WTC11 (cell line): ENCODE data around the gene STIM2.

Source experiments
- ATF3 ChIP-seq: sonication (generic); formaldehyde crosslinking; conservative IDR thresholded peaks from 2 replicates; pipeline ENCODE4 v1.8.1; 2022; ENCODE audit warnings: mild to moderate bottlenecking, missing genetic modification reagents
- CBFB ChIP-seq: sonication (generic); formaldehyde crosslinking; IDR thresholded peaks from 2 replicates; pipeline ENCODE4 v1.8.1; 2022; ENCODE audit warnings: mild to moderate bottlenecking, low read depth, missing genetic modification reagents
- ETV6 ChIP-seq: sonication (generic); formaldehyde crosslinking; IDR thresholded peaks from 2 replicates; pipeline ENCODE4 v1.8.1; 2022; ENCODE audit warnings: mild to moderate bottlenecking, missing genetic modification reagents
- FOXP4 ChIP-seq: sonication (generic); formaldehyde crosslinking; IDR thresholded peaks from 2 replicates; pipeline ENCODE4 v1.8.0; 2022; ENCODE audit warnings: mild to moderate bottlenecking, missing genetic modification reagents
- MAX ChIP-seq: sonication (generic); formaldehyde crosslinking; IDR thresholded peaks from 2 replicates; pipeline ENCODE4 v1.8.0; 2022; ENCODE audit warnings: mild to moderate bottlenecking, missing genetic modification reagents
- MXD4 ChIP-seq: fragments of 250-450 bp; sonication (Bioruptor Pico); IDR thresholded peaks from 2 replicates; pipeline ENCODE4 v1.8.0; 2021; ENCODE audit warnings: mild to moderate bottlenecking, moderate library complexity, borderline replicate concordance
- NFE2L1 ChIP-seq: sonication (generic); formaldehyde crosslinking; IDR thresholded peaks from 2 replicates; pipeline ENCODE4 v1.8.1; 2023; ENCODE audit warnings: missing genetic modification reagents
- NR2C2 ChIP-seq: sonication (generic); formaldehyde crosslinking; IDR thresholded peaks from 2 replicates; pipeline ENCODE4 v1.8.0; 2022; ENCODE audit warnings: mild to moderate bottlenecking, missing genetic modification reagents
- NR3C1 ChIP-seq: sonication (generic); formaldehyde crosslinking; conservative IDR thresholded peaks from 2 replicates; pipeline ENCODE4 v1.8.1; 2023; ENCODE audit warnings: low read depth, mild to moderate bottlenecking, missing genetic modification reagents
- OVOL2 ChIP-seq: fragments of 250-450 bp; sonication (Bioruptor Pico); IDR thresholded peaks from 2 replicates; pipeline ENCODE4 v1.9.0; 2021; ENCODE audit warnings: mild to moderate bottlenecking, borderline replicate concordance
- RELA ChIP-seq: sonication (generic); formaldehyde crosslinking; IDR thresholded peaks from 2 replicates; pipeline ENCODE4 v1.8.1; 2022; ENCODE audit warnings: missing genetic modification reagents, mild to moderate bottlenecking, borderline replicate concordance
- ZNF121 ChIP-seq: sonication (generic); formaldehyde crosslinking; IDR thresholded peaks from 2 replicates; pipeline ENCODE4 v1.8.0; 2023; ENCODE audit warnings: missing genetic modification reagents
- TF ChIP-seq, protein P1 (sequence below): fragments of 200-600 bp; IDR thresholded peaks from 2 replicates; pipeline ENCODE4 v1.8.0; 2022; ENCODE audit warnings: antibody characterized with exemption
- TF ChIP-seq, protein P2 (sequence below): sonication (generic); formaldehyde crosslinking; IDR thresholded peaks from 2 replicates; pipeline ENCODE4 v1.8.1; 2022; ENCODE audit warnings: mild to moderate bottlenecking, moderate library complexity, missing genetic modification reagents

DNA sequence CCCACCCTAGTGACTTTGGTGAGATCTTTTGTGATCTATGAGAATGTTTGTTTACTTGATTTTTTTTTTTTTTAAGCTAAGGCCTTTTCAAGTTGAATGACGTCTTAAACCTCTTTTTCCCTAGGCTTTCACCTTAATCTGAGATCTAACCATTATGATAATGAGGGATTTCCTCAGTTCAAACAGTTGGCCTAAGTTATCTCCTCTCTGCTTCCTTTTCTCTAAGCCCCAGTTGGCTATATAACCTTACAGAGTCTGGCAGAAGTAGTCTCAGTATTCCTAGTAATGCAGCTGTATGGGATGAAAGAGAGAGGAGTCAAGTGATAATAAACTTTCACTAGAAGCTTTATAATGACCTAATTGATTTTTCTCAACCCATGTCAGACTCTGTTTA, 99.0 kb downstream of the STIM2 start:
- TF ChIP-seq OVOL2 (no peak), MXD4 (no peak), FOXP4 (CRISPR knock-in tag) (no peak), MAX (CRISPR knock-in tag) (no peak), CBFB (CRISPR knock-in tag) (no peak), ZNF121 (CRISPR knock-in tag) (no peak), RELA (no peak), ATF3 (CRISPR knock-in tag) (no peak), ETV6 (CRISPR knock-in tag) (no peak), NR3C1 (no peak), NR2C2 (CRISPR knock-in tag) (no peak), NFE2L1 (no peak)
- TF ChIP-seq, protein P1, sequence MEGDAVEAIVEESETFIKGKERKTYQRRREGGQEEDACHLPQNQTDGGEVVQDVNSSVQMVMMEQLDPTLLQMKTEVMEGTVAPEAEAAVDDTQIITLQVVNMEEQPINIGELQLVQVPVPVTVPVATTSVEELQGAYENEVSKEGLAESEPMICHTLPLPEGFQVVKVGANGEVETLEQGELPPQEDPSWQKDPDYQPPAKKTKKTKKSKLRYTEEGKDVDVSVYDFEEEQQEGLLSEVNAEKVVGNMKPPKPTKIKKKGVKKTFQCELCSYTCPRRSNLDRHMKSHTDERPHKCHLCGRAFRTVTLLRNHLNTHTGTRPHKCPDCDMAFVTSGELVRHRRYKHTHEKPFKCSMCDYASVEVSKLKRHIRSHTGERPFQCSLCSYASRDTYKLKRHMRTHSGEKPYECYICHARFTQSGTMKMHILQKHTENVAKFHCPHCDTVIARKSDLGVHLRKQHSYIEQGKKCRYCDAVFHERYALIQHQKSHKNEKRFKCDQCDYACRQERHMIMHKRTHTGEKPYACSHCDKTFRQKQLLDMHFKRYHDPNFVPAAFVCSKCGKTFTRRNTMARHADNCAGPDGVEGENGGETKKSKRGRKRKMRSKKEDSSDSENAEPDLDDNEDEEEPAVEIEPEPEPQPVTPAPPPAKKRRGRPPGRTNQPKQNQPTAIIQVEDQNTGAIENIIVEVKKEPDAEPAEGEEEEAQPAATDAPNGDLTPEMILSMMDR: no peak
- TF ChIP-seq, protein P2, sequence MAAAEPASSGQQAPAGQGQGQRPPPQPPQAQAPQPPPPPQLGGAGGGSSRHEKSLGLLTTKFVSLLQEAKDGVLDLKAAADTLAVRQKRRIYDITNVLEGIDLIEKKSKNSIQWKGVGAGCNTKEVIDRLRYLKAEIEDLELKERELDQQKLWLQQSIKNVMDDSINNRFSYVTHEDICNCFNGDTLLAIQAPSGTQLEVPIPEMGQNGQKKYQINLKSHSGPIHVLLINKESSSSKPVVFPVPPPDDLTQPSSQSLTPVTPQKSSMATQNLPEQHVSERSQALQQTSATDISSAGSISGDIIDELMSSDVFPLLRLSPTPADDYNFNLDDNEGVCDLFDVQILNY (CRISPR knock-in tag): no peak
